Activated T-cell treated with anti-CD3 and anti-CD28 coated beads, Interleukin-2, amount 50 U/mL, for 1 hour (primary cell): ENCODE data around the gene HLA-DRB1.
"Not testable (repeated sequence)": the region's sequence is repeated elsewhere in the genome, so short reads cannot be mapped to it uniquely, and the experiment has no call there.

Source experiments
- DNase-seq: peaks from one replicate; pipeline ENCODE4 v3.0.0-alpha.2; 2020

The HLA-DRB1 gene

GRCh38 chr6:32609391-32609730 lies 19.7 kb upstream of the HLA-DRB1 start:
- DNase-seq = no peak

DNA sequence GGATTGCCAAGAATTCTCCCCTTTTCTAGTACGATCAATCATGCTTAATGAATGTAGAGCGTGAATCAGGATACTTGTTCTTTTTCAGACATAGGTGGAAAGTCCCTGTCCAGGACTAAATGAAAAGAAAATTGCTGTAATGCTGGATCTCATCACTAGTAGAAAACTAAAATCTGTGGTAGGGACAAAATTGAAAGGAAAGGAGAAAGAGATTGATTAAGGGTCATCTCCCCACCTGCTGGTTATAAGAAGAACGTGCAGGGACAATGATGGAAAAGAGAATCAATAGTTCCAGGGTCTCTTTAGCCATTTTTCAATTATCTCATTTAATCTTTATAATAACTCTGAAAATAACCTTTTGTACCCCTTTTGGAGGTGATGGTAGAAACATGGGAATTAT lies 18.7 kb upstream of the HLA-DRB1 start:
- DNase-seq = no peak

DNA sequence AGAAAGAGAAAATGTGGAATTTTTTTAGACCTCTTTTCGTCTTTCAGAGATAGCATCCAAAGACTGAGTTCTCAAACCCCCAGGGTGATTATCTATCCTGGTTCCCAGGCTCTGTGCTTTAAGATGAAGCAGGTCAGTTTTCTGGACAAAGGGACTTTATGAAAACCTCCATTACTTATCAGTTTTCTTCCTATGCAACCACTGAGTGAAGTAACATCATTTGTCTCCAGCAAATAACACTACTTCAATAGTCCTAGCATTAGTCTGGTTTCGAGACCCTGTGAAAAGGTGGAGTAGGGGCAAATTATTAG lies 18.3 kb upstream of the HLA-DRB1 start:
- DNase-seq = no peak

GRCh38 chr6:32607263-32607987 lies 17.8 kb upstream of the HLA-DRB1 start:
- DNase-seq = no peak

GRCh38 chr6:32604434-32604877 lies 14.8 kb upstream of the HLA-DRB1 start:
- DNase-seq = no peak

DNA sequence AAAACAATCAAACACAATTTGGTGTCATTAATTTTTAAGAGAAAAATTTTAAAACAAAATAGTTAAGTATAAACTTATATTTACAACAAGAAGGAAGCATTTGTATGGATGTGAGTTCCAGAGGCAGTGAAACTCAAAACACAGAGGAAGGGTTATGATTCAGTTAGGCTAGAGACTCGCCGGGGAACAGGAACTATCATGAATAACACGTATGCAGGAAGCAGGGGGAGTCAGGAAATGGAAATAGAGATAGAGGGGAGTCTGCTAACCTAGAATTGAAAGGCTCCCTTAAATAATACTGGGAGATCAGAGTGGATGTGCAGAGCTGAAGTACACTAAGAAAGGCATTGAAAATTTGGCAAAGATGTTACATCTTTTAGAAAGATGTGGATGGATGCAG lies 14.2 kb upstream of the HLA-DRB1 start:
- DNase-seq = no peak

- DNase-seq = no peak
Measured at GRCh38 chr6:32603222-32603621, 13.6 kb upstream of the HLA-DRB1 start.

DNA sequence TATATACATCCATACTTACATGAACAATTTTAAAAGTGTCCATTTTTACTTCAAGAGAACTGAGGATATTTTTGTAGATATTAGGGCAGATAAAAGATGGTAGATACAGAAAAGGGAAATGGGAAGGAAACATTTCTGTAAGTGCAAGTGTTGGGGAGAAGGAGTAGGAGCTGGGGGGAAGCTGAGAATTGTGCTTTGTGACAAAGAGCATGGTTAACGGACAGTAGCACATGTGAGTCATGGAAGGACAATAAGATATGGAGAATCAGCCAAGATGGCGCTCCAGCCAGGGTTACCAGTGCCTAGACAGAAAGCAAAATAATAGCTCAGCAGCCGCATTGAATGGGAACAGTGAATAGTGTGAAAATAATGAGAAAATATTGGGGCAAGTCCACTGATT lies 12.7 kb upstream of the HLA-DRB1 start:
- DNase-seq = no peak

GRCh38 chr6:32597024-32597423 lies 7.4 kb upstream of the HLA-DRB1 start:
- DNase-seq = no peak

GRCh38 chr6:32590713-32591112 lies 1.1 kb upstream of the HLA-DRB1 start:
- not testable (repeated sequence) for DNase-seq

DNA sequence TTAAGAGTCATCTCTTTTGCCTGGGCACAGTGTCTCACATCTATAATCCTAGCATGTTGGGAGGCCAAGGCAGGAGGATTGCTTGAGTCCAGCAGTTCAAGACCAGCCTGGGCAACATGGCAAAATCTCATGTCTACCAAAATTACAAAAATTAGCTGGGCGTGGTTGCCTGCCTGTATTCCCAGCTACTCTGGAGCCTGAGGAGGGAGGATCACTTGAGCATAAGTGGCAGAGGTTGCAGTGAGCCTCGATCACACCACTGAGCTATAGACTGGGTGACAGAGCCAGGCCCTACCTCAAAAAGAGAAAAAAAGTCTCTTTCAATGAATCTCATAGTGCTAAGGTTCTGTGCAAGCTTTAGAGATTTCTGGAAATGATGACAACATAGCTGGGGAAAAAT lies 1.5 kb downstream of the HLA-DRB1 start:
- no peak for DNase-seq

DNA sequence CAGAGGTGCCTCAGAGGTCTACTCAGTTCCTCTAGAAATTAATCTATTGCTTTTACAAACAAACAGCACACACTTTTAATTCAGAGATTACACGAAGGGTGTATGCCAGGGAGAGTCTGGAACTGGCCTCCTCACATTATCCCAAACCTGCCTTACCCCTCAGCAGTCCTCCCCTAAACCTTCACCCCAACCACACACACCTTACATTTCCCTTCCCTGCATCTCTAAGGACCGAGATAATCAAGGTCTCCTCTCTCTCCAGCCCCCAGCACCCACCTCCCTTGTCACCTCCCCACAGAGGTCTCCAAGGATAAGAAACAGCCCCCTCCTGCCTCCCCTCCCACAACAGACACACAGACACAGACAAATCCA lies 6.1 kb downstream of the HLA-DRB1 start:
- no peak for DNase-seq

GRCh38 chr6:32581315-32582095 lies 8.1 kb downstream of the HLA-DRB1 start:
- DNase-seq = no peak

DNA sequence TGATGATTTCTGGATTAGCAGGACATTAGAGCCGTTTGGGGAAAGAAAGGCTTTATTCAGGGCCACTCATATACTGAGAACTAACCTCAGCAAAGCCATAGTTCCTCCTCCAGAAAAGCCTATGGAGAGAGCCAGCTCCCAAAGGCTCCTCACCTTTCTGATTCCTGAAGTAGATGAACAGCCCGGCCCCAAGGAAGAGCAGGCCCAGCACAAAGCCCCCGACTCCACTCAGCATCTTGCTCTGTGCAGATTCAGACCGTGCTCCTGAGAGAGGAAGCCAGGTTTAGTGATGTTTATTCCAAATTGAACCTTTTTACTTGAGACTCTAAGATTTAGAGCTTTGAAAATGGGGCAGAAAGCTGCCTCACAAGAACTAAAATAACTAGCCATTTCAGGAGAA lies 9.1 kb downstream of the HLA-DRB1 start:
- no peak for DNase-seq

GRCh38 chr6:32578962-32579361 lies 10.7 kb downstream of the HLA-DRB1 start:
- no peak for DNase-seq

DNA sequence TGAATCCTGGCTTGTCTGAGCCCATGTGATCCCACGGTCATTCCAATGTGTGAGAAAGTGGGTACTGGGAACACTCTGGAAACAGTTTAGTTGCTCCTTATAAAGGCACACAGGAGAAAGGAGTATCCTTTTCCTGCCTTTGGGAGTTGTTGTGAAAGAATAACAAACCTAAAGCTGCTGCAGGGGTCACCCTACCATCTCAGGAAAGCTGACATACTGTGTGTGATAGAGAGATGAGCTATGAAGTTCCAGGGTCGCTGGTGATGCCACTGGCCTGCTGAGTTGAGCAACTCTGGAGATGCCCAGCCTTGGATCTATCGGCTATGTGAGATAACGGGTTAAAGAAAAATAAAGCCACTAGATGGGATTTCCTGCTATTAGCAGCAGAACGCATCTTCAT lies 12.2 kb downstream of the HLA-DRB1 start:
- not testable (repeated sequence) for DNase-seq

DNA sequence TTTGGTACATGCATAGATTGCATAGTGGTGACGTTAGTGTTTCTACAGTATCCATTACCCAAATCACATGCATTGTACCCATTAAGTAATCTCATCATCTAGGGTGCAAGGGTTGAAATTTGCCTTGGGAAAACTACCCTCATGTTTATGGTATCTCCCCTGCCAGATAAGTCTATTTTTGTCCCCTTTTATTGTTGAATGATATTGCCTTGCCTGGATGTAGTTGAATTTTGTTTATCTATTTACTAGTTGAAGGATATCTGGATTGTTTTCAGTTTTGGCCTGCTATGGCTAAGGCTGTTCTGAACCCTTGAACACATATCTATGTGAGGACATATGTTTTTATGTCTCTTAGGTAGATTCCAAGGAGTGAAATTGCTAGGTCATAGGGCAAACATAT lies 13.4 kb downstream of the HLA-DRB1 start:
- no peak for DNase-seq

GRCh38 chr6:32570363-32570905 lies 19.2 kb downstream of the HLA-DRB1 start:
- no peak for DNase-seq

DNA sequence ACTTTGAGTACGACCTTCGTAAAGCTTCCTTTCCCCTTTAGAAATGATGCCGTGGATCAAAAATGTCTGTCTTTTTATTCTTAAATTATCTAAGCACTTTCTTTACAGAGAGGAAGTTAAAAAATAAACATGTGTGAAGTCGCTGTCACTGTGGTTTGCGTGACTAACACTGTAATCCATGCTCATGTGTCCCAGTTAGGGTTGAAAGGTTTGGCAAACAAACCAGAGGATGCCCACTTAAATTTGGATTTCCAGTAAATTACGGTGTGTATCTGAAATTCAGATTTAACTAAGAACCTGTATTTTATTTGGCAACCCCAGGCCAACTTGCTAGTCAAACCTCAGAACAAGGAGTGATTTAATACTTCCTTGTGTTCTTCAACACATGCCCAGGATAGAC lies 21.1 kb downstream of the HLA-DRB1 start:
- DNase-seq = no peak

DNA sequence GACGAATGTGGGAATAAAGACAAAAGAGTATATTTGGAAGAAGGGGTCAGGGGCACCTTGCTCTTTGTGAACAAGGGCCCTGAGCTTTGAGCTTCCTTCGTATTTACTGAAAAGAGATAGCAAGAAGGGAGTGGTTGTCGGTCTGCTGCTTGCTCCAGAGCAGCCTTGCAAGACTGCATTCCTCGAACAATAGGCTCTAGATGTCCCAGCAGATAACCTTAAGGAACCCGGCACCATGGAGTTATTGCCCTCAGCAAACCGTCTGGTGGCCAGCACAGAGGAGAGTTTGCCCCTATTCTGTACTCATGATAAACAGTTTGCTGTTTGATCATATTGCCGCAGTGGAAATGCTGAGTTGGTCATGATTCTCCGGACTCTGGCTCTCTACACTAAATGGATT lies 22.7 kb downstream of the HLA-DRB1 start:
- DNase-seq = no peak

GRCh38 chr6:32565511-32565910 lies 24.1 kb downstream of the HLA-DRB1 start:
- no peak for DNase-seq

DNA sequence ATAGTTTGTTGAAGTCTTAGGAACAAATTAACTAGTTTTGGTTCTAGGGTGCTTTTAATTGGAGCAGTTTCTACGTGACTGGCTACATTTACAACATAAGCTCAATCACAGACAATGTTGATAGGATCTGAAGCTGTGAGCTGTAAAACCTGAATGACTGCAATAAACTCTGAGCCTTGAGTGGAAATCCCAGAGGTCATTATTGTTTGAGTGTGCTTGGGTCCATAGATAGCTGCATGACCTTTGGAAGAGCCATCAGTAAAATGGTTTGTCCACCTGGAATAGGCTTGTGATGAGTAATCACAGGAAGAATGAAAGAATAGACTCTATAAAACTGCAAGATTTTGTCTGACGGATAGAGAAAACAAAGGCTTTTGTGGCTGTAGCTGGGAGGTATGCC lies 26.7 kb downstream of the HLA-DRB1 start:
- no peak for DNase-seq

DNA sequence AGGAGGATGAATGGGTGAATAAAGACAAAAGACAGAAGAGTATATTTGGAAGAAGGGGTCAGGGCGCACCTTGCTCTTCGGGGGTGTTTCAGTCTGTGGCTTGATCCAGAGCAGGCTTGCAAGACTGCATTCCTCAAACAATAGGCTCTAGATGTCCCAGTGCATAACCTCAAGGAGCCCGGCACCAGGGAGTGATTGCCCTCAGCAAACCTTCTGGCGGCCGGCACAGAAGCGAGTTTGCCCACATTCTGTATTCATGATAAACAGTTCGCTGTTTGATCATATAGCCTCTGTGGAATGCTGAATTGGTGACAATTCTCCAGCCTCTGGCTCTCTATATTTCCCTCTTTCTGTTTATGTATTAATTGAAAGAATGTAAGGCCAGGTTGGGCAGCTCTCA lies 29.9 kb downstream of the HLA-DRB1 start:
- DNase-seq = no peak

- no peak for DNase-seq
Measured at GRCh38 chr6:32558426-32559057, 31.1 kb downstream of the HLA-DRB1 start.
